ENCODE results near the gene IDUA. TPM values are rescaled to one million over a fixed set of nuclear protein-coding genes. Genes with fewer than 3 reads are reported as not detected.

The IDUA gene
- total RNA-seq, 1 donor from 2014 or later, result 46.0 TPM

DNA sequence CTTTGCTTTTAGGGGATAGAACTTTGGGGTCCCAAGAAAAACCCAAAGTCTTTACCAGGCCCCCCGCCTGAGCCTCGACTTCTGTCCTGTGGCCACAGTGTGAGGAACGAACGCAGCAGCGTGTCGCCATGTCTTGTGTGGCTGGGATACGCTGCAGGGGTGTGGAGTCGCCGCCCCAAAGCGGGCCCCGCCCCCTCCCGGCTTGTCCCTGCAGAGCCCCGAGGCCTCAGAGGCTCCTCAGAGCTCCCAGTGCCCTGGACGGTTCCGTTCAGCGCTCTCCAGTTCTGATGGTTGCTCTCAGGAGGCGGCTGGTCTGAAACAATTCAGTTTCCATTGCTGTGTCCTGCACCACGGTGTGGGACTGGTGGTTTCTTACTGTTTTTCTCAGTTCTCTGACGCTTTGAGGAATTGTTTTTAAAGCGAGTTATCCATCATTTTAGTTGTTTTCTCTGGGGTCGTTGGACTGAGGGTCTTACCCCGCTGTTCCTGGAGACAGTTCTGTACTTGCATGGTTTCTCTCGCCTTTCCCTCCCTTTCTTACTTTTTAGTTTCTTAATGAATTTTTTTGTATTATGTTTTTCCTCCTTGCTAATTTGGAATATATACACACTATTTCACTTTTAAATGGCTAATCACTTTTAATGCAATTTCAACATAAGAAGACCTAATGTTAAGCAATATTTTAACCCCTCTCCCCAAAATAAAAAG lies 1.6 kb upstream of the IDUA start:
- TF ChIP-seq, protein P1, sequence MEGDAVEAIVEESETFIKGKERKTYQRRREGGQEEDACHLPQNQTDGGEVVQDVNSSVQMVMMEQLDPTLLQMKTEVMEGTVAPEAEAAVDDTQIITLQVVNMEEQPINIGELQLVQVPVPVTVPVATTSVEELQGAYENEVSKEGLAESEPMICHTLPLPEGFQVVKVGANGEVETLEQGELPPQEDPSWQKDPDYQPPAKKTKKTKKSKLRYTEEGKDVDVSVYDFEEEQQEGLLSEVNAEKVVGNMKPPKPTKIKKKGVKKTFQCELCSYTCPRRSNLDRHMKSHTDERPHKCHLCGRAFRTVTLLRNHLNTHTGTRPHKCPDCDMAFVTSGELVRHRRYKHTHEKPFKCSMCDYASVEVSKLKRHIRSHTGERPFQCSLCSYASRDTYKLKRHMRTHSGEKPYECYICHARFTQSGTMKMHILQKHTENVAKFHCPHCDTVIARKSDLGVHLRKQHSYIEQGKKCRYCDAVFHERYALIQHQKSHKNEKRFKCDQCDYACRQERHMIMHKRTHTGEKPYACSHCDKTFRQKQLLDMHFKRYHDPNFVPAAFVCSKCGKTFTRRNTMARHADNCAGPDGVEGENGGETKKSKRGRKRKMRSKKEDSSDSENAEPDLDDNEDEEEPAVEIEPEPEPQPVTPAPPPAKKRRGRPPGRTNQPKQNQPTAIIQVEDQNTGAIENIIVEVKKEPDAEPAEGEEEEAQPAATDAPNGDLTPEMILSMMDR (IDR thresholded peaks at IDR 0.05), result no peak
- Mint-ChIP-seq H3K4me1 (ENCODE audit: low read depth) (peaks cover 22% of the 10 kb centered on the region), H3K27me3 (ENCODE audit: low read depth) (no peaks in the 10 kb centered on the region), H3K9me3 (ENCODE audit: low read depth) (no peaks in the 10 kb centered on the region), H3K27ac (ENCODE audit: unreplicated experiment) (no peak overlapping the region), H3K36me3 (ENCODE audit: low read depth) (peaks cover 1% of the 10 kb centered on the region), H3K4me3 (ENCODE audit: unreplicated experiment) (no peak overlapping the region)
- no peak for DNase-seq (ENCODE audit: low spot score)

DNA sequence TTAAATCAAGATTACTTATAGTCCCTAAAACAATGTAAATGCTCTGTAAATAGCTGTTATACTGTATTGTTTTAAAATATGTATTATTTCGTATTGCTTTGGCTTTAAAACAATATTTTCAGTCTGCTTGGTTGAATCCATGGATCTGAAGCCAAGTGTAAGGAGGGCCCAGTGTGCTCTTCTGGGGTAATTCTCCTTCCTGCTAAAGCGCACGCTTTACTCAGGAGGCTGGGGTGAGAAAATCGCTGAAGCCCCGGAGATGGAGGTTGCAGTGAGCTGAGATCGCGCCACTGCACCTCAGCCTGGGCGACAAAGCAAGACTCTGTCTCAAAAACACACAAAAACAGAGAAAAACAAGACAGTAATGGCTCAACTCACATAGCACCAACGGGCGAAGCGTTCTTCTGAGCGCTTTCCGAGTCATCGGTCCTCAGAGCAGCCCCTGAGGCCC lies 391 bp upstream of the IDUA start:
- H3K36me3 Mint-ChIP-seq (ENCODE audit: low read depth), result peaks cover 1% of the 10 kb centered on the region
- no peak for DNase-seq (ENCODE audit: low spot score)
- peaks cover 22% of the 10 kb centered on the region for H3K4me1 Mint-ChIP-seq (ENCODE audit: low read depth)
- TF ChIP-seq, protein P1 (IDR thresholded peaks at IDR 0.05), result no peak
- no peaks in the 10 kb centered on the region for H3K27me3 Mint-ChIP-seq (ENCODE audit: low read depth)
- peak overlapping the region; percentile 94 for H3K4me3 Mint-ChIP-seq (ENCODE audit: unreplicated experiment)
- H3K27ac Mint-ChIP-seq (ENCODE audit: unreplicated experiment), result peak overlapping the region; percentile 57
- H3K9me3 Mint-ChIP-seq (ENCODE audit: low read depth), result no peaks in the 10 kb centered on the region

DNA sequence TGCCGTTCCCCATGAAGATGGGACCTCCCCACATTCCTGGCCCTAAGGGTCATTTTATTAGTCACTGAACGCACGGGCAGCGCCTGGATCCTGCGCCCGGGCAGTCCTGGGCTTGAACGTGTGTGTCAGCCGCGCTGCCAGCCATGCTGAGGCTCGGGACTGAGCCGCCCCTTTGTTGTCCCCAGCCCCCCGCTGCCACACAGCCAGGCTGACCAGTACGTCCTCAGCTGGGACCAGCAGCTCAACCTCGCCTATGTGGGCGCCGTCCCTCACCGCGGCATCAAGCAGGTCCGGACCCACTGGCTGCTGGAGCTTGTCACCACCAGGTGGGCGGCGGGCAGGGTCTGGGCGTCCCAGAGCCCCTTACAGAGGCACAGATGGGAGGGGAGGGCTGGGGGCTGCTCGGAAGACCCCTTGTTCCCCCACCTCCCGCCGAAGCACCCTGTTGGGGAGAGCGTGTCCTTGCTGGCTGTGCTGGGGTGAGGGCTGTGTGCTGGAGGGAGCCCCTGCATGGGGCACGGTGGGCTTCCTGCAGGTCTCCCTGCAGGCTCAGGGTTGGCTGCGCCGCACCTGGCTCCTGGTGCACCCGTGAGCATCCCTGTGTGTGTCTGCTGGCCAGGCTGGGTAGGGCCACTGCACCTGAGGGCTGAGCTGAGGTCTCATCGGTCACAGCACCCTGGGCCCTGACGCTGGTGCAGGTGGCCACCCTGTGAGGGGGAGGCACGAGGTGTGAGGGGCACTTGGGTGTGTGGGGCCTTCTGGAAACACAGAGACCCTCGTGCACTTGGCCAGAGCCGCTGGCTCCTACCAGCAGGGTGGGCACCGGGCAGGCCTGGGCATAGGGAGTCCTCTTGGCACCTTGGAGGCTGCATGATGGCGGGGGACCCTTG lies 1.0 kb downstream of the IDUA start:
- no peak overlapping the region for H3K27ac Mint-ChIP-seq (ENCODE audit: unreplicated experiment)

DNA sequence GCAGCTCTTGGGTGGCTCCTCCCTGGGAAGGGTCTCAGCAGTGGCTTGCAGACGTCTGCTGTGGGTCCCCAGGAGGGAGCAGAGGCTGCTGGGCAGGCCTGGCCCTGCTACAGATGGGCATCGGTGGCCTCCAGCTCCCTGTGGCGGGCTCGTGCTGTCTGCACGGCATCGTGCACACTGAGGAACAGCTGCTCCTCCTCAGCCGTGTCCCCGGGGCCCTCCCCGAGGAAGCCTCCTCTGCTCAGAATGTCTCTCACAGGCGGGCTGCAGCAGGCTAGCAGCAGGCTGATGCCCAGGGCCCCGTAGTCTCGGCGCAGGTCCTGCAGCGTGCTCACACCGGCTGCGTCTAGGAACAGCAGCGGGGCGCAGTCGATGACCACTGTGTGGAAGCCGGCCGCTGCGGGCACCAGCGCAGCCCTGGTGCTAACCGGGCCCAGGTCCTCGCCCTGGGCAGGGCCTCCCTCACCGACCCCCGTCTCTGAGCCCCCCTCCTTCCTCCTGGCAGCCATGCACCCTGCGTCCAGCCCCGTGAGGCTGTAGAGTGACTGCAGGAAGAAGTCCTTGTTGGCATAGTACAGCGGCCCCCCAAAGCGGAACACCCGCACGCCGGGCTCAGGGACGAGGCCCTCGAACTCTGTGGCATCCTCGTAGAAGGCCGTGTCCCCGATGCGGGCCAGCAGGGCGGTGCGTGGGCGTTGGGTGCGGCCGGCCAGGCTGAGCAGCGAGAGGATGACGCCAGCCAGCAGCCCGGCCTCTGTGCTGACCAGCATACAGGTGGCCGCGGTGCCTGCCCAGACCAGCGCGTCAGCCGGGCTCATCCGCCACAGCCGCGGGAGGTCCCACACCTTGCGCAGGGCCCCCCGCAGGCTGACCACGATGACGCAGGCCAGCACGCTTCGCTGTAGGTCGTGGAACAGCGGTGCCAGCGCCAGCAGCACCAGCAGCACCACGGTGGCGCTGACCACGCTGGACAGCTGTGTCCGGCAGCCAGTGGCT lies 2.2 kb downstream of the IDUA start:
- Mint-ChIP-seq H3K27ac (ENCODE audit: unreplicated experiment) (no peak overlapping the region), H3K4me1 (ENCODE audit: low read depth) (peaks cover 28% of the 10 kb centered on the region), H3K27me3 (ENCODE audit: low read depth) (no peaks in the 10 kb centered on the region), H3K9me3 (ENCODE audit: low read depth) (no peaks in the 10 kb centered on the region), H3K36me3 (ENCODE audit: low read depth) (peaks cover 1% of the 10 kb centered on the region), H3K4me3 (ENCODE audit: unreplicated experiment) (no peak overlapping the region)
- TF ChIP-seq, protein P1 (IDR thresholded peaks at IDR 0.05), result no peak
- no peak for DNase-seq (ENCODE audit: low spot score)

More for the DNA sequence above, 1.0 kb downstream of the IDUA start:
- TF ChIP-seq, protein P1 (IDR thresholded peaks at IDR 0.05), result no peak
- DNase-seq (ENCODE audit: low spot score), result no peak
- Mint-ChIP-seq H3K9me3 (ENCODE audit: low read depth) (no peaks in the 10 kb centered on the region), H3K4me3 (ENCODE audit: unreplicated experiment) (peak overlapping the region; percentile 66), H3K4me1 (ENCODE audit: low read depth) (peaks cover 28% of the 10 kb centered on the region), H3K27me3 (ENCODE audit: low read depth) (no peaks in the 10 kb centered on the region), H3K36me3 (ENCODE audit: low read depth) (peaks cover 1% of the 10 kb centered on the region)
